Skeletal muscle cell (primary cell): ENCODE measurements around the gene LAMTOR3.

Experiments used
- DNase-seq: peaks from one replicate; pipeline ENCODE4 v3.0.0-alpha.2; 2010; ENCODE audit warnings: low read depth
- H3K4me3 ChIP-seq: 2 replicates; pipeline ENCODE4 v1.5.1; 2011; ENCODE audit warnings: low read depth, mild to moderate bottlenecking, control low read depth, low read length, moderate library complexity

LAMTOR3 gene

DNA sequence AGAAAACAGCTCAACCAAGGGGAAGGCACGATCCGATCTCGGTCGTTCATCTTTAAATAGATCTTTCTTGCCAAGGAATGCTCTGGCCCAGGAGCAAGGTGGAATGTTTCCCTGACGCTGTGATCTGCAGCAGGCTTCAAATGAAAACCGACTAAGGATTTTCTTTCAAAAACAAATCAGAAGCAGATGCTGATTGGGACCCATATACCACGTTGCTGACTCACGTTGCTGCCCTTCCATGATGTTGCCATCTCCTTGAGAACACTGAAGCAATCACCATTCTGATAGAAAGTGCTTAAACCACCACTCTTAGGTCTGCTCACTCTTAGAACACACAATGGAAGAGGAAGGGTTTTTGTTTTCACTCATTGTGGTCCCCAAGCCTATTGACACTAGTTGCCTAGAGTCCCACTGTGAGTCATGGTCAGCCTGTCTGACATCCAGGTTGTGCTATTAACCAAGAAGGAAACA, 26.1 kb downstream of the LAMTOR3 start:
- H3K4me3 ChIP-seq = no peak overlapping the region
- DNase-seq = peak; percentile 20

DNA sequence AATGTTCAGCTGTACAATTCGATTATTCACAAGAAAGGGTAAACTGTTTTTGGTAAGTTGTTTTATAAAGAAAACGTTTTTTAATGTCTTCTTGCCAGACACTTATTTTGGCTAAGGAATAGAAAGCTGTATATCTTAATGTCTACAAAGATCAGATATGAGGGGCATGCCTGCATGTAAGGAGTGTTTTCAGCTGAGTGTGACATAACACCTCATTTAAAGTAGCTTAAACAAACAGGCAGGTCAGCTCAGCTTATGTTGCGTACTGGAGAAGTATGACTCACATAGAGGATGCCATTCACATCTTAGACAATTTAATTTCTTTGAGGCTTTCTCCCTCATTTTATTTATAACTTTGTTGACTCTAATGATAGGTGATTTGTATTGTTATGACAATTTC, 30.4 kb downstream of the LAMTOR3 start:
- H3K4me3 ChIP-seq = no peak overlapping the region
- DNase-seq = peak; percentile 11

DNA sequence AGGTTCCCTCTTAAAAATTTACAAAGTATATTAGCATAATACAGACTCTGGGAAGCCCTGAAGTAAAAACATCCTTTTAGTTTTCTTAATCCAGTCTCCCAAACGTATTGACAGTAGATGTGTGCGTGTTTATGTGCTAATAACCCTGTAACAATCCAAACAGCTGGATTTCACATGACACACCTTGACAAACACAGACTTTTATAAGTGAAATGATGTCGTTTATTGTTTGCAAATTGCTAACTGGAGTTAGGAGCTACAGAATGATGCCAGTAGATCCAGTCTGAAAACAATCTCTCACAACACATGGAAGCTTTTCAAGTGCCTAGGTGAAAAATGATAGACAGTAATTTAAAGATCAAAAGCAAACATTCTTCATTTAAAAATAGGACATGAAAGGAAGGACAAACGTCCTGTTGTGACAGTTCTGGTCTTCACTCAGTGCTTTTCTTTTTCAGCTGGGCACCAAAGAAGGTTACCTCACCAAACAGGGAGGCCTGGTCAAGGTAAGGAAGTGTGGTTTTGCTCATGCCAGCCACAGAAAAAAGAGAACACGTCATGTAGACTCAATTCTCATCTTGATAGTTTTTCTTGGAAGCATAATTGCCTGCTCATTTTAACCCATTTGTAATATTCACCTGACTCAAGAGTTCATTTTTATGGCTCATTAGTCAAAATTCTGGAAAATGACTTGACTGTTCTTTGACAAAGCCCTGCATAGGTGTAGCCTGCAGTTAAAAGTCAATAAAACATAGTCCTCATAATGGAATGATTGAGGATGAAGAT, 32.9 kb downstream of the LAMTOR3 start:
- no peak for DNase-seq

DNA sequence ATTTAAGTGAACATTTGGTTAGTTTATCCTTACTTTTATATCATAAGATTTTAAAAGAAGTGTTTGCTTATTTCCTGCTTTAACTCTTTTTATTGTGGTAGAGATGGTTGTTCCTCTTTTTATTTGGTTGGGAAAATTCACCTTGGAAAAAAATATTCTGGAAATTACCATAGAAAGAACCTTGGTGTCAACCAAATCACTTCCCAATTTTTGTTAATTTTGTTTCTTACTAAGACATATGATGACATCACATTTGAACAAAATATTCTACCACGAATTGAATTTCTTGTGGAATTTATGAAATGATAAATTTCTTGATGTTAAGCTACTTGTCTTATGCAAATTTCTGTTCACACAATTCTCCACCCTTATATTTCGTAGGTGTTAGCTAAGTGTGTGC, 33.7 kb downstream of the LAMTOR3 start:
- H3K4me3 ChIP-seq = no peak overlapping the region
- no peak for DNase-seq

More for the DNA sequence above, 32.9 kb downstream of the LAMTOR3 start:
- no peak overlapping the region for H3K4me3 ChIP-seq

DNA sequence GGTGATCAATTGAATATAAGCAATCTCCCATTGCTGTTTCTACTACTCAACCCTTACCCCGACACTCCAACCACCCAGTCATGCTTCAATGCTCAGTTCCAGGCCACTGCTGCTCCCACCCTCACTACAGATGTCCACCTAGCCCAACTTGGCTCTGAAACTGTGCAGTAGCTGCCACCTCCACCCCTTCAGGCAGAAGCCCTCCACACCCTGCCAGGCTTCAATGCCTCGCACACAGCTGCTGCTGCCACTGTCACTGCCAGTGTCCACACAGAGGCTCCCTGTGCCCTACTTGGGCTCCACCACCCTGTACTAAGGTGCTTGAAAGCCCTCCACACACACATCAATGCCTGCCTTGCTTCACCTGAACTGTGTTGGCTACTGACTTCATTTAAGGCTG, 34.6 kb downstream of the LAMTOR3 start:
- no peak for DNase-seq
- H3K4me3 ChIP-seq = no peak overlapping the region

DNA sequence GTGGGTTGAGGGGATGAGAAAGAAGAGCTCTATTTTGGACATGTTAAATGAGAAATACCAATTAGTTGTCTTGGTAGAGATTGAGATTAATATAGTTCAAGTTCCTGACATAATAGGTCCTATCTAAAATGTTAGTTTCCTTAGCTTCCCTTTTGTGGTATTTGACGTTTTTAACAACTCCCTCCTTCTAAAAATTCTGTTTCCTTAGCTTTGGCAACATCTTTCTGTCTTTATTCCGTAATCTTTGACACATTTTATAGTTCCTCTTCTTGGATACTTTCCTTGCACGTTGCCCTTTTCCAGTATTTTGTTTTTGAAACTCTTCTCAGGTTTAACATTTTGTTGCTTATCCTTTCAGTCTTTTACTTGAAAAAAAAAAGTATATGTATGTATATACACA, 36.9 kb downstream of the LAMTOR3 start:
- H3K4me3 ChIP-seq = no peak overlapping the region
- no peak for DNase-seq

DNA sequence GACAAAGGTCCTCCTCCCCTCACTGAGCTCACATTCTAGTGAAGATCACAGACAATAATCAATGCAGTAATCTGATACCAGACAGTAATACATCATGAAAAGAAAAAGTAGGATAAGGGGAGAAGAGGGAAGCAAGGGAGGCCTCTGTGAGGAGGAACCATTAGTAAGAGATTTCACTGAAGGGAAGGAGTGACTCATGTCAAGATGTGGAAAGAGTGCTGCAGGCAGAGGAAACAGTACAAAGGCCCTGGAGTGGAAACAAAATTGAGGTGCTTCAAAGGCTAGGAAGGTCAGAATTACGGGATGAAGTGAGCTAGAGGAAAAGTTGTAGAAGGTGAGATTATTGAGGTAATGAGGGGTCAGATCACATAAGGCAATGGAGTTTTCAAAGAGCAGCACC, 38.1 kb downstream of the LAMTOR3 start:
- no peak overlapping the region for H3K4me3 ChIP-seq
- DNase-seq = peak; percentile 39

DNA sequence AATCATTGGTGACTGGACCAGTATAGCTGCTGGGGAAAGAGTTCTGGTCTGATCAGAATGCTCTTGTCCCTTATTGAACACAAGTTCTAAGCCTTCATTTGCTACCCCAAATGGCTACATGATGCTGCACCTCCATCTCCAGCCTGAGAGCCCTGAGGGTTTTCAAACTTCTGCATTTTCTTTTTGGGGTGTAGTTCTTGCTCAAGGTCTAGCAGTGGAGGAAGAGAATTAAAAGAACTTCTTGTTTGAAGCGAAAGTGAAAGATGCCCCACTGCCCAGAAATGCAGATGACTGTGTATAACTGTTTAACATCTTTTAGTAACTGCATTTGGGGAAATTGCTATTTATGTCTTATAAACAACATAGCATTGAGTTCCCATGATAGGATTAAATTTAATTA, 38.5 kb downstream of the LAMTOR3 start:
- DNase-seq = no peak
- H3K4me3 ChIP-seq = no peak overlapping the region

DNA sequence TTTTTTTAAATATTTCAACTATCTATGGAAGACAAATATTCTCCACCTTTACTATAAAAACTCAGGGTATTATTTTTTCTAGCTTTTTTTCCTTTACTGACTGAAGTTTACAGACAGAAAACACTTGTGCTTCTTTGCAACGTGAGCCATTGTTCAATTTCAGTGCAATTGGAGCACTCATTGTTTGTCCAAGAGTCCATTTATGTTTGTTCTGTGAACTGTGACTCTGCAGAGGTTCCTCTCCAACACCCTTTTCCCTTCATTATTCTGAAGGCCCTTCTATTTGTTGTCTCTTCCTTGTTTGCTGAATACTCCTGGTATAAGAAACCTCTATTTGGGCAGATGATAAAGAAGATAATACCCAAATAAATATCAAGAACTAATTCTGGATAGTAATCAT, 40.2 kb downstream of the LAMTOR3 start:
- no peak overlapping the region for H3K4me3 ChIP-seq
- DNase-seq = no peak

DNA sequence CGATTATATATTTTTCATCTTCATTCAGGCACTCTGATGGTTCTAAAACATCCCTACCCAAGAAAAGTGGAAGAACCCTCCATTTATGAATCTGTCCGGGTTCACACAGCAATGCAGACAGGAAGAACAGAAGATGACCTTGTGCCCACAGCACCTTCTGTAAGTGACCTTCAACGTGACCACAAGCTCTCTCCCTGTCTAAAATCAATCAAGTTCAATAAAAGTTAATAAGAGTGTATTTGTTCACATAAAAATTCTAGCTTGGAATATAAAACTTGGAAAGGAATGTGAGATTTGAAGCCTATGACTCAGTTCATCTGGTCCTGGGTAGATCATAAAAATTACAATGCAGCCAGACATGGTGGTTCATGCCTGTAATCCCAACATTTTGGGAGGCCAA, 41.0 kb downstream of the LAMTOR3 start:
- no peak overlapping the region for H3K4me3 ChIP-seq

DNA sequence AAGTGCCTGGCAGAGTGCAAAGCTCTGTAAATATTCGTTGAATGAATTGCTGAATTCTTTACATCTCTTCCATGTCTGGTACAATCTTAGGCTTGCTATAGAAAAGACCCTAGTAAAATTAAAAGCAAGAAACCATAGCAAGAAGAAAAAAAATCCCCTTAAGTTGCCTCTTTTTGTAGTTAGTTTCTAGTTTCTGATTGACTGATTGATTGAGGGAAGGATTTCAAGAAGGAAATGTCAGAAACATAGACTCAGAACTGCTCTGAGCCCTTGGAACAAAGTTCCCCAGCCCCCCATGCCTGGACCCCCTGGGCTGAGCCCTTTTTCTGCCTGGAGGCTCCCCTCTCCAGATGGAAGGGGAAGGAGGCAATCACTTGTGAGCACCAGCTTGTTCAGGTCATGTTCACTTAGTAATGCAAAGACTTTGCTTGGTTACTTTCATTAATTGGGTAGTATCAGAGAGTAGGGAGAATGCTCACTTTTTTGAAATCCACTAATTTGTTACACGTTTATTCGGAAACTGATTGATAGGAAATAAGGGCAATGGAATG, 42.0 kb downstream of the LAMTOR3 start:
- H3K4me3 ChIP-seq = no peak overlapping the region
- DNase-seq = no peak

More for the DNA sequence above, 41.0 kb downstream of the LAMTOR3 start:
- no peak for DNase-seq

DNA sequence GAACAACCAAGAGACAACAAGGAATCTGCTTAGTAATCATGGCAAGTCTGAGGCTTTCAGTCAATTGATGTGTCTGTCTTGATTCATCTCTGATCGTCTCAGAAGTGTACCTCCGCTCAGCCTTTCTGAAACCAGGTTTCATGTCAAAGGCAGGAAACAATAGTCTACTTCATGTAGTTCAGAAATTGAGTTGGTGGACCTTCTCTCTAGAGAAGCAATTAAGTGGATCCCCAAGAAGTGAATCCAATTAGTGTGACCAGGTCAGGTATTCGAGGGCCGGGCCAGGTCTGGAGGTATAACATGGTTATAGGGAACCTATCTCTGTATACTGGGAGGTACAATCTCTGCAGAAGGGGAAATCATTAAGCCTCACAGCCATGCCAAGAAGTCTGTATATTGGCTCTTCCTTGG, 45.6 kb downstream of the LAMTOR3 start:
- H3K4me3 ChIP-seq = no peak overlapping the region
- DNase-seq = no peak

DNA sequence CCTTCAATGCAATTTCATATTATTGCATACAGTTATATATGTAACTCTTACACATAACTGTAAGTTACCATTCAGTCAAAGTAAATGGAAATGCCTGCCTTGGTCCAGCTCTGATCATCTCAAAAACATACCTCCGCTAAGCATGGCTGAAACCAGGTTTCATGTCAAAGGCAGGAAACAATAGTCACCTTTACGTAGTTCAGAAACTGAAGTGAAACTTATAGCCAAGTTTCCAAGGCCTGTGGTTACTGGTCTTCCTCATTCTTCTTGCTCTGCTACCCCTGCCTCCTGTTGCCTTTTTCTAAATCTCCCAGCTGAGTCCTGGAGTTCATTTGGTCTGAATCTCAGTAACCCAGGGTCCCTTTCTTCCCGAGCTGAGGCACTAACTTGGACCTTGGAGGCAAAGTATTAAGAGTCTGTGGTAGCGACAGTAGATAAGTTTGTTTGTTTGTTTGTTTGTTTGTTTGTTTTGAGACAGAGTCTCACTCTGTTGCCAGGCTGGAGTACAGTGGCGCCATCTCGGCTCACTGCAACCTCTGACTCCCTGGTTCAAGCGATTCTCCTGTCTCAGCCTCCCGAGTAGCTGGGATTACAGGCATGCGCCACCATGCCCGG, 46.8 kb downstream of the LAMTOR3 start:
- H3K4me3 ChIP-seq = no peak overlapping the region
- no peak for DNase-seq

DNA sequence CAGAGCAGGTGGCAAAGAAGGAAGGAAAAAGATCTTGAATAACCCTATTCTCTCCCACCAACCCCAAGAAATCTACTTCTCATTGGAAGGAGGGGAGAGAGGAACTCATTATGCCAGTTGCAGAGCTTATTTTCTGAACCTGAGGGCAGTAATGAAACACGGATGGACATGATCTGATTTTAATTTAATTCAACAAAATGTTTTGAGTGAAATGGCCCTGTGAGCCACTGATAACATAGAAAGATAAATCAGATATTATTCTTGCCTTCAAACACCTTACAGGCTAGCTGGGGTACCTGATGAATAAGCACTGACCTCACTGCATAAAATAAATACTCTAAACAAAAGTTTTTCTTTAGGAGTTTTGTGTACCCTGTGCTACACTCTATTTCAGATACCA, 47.3 kb downstream of the LAMTOR3 start:
- H3K4me3 ChIP-seq = no peak overlapping the region
- DNase-seq = no peak

DNA sequence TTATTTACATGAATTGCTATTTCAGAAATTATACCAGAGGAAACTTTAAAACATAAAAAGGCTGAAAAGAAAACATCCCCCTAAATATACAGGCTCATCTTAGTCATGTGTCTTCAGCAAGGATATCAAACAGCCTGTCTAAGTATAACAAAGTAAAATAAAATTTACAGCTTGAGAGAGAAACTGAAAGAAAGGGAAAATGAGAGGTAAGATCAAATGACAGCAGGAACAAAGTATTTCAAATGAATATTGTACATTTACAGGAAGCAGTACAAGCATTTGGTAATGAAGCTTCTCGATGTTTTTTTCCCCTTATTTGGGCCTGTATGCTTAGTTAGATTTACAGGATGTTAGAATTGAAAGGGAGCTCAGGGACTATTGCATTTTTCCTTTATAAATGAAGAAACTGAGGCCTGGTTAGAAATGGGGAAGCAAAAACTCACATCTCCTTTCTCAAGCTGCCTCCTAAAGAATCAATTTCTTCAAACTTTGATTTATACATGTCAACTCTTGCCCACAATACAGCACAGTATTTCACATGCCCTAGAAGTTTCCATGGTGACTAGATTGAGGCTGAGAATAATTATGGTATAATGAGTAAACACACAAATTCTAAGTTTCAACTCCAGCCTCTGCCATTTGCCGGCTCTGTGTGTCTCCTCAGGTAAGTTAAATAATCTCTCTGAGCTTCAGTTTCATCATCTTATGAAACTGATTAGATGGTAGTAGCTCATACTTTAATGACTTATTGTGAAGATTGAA, 48.3 kb downstream of the LAMTOR3 start:
- DNase-seq = no peak
- no peak overlapping the region for H3K4me3 ChIP-seq

DNA sequence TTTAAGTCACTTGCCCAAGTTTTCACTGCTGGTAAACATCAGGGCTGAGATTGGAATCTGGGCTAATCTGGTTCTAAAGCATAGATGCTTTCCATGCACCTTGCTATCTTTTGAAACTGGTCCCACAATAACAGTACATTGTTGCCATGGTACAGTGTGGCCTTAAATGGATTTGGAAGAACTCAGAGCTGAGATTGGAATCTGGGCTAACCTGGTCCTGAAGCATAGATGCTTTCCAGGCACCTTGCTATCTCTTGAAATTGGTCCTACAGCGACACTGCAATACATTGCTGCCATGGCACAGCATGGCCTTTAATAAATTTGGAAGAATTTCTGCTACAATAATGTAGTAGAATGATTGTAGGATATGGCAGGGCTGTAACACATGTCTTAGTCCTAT, 49.0 kb downstream of the LAMTOR3 start:
- H3K4me3 ChIP-seq = no peak overlapping the region
- DNase-seq = no peak

DNA sequence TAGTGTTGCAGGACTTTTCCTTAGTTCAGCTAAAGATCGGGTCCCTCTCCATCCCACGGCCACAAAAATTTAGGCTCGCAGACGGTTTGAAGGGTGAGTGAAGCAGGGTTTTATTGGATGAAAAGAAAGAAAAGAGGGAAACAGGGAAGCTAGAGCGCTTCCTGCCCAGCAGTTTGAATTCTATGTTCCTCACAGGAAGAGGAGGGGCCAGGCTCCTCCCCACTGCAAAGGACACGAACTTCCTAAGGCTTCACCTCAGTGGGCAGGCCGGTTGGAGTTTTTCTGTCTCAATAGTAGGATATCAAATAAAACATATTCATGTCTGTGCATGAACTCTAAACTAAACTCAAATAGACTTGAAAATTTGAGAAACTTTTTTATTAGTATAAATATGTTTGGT, 50.2 kb downstream of the LAMTOR3 start:
- H3K4me3 ChIP-seq = no peak overlapping the region
- DNase-seq = no peak

DNA sequence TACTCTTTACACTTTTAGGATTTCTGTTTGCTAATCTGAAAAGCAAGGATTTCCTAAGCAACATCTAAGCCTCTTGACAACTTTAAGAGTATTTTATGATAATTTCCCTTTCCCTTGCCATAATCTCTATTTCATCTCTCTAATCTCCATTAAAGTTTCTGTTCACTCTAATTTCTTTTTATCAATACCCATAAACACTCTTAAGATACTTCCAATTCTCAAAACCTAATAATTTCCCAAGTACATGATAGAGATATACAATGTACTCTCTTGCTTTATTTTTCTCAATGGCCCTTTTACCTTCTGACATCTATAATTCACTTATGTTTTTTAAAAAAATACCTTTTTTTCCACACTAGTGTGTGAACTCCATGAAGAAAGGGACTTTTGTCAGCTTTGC, 50.8 kb downstream of the LAMTOR3 start:
- no peak overlapping the region for H3K4me3 ChIP-seq
- DNase-seq = no peak

DNA sequence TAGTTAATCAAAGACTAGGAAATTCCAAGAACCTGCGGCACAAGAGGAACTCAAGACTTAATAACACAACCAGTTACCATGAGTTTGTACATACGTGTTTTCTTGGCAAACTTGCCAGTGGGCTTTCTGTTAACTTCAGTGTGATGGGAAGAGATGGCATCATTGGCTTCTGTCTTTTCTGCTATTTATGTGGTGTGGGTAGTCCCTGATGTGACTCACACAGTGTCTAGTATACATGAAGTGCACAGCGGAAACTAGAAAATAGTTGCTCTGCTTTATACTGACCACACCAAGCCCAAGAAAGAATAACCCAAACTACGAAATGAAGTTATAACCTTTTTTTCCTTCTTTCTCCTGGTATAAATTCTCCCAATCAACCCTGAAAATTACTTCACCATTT, 53.1 kb downstream of the LAMTOR3 start:
- H3K4me3 ChIP-seq = no peak overlapping the region

DNA sequence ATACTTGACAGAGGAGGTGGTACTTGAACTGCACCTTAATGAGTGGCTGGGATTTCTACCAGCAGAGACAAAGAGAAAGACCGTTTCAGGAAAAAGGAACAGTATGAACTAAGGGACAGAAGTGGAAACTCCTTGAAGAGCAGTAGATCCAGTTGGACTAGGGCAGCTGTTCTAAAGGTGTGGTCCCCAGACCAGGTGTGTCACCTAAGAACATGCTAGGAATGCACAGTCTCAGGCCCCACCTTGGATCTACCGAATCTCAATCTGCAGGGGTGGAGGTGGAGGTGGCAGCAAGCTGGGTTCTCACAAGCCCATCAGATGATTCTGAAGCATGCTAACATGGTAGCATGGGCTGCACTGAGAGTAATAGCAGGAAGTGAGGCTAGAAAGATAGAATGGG, 55.3 kb downstream of the LAMTOR3 start:
- no peak for DNase-seq
- no peak overlapping the region for H3K4me3 ChIP-seq

More for the DNA sequence above, 53.1 kb downstream of the LAMTOR3 start:
- no peak for DNase-seq
